Loucy (cell line): Measurements from ENCODE around the gene PGBD1.

Source experiments
- H2AFZ ChIP-seq: fragments of 200-600 bp; sonication (generic); 2 replicates; pipeline ENCODE4 v1.6.0; 2016; ENCODE audit warnings: antibody characterized with exemption, mild to moderate bottlenecking, low read length, moderate library complexity
- H3F3A ChIP-seq: fragments of 200-600 bp; 2 replicates; pipeline ENCODE4 v1.6.0; 2016; ENCODE audit warnings: antibody characterized with exemption, low read depth, mild to moderate bottlenecking
- H3K27me3 ChIP-seq: fragments of 200-600 bp; sonication (generic); 2 replicates; pipeline ENCODE4 v1.6.1; 2014; ENCODE audit warnings: low read length, mild to moderate bottlenecking; ENCODE audit not compliant: insufficient read depth, poor library complexity, severe bottlenecking
- H3K36me3 ChIP-seq: fragments of 200-600 bp; sonication (generic); 2 replicates; pipeline ENCODE4 v1.6.1; 2016; ENCODE audit warnings: low read length; ENCODE audit not compliant: insufficient read depth
- H3K4me1 ChIP-seq: fragments of 200-600 bp; sonication (generic); 2 replicates; pipeline ENCODE4 v1.5.1; 2014; ENCODE audit warnings: low read length, mild to moderate bottlenecking; ENCODE audit not compliant: insufficient read depth, poor library complexity, severe bottlenecking
- H3K4me2 ChIP-seq: fragments of 200-600 bp; sonication (generic); 2 replicates; pipeline ENCODE4 v1.6.0; 2014; ENCODE audit warnings: antibody characterized with exemption, low read length, low read depth, mild to moderate bottlenecking; ENCODE audit not compliant: poor library complexity, severe bottlenecking
- H3K4me3 ChIP-seq: fragments of 200-600 bp; sonication (generic); 2 replicates; pipeline ENCODE4 v1.5.1; 2014; ENCODE audit warnings: low read length, mild to moderate bottlenecking, mixed read lengths; ENCODE audit not compliant: poor library complexity, severe bottlenecking
- H3K79me2 ChIP-seq: fragments of 200-600 bp; sonication (generic); 2 replicates; pipeline ENCODE4 v1.6.1; 2014; ENCODE audit warnings: low read length; ENCODE audit not compliant: insufficient read depth
- H3K9ac ChIP-seq: fragments of 200-600 bp; sonication (generic); 2 replicates; pipeline ENCODE4 v1.6.0; 2014; ENCODE audit warnings: mild to moderate bottlenecking, low read depth, low read length, moderate library complexity; ENCODE audit not compliant: poor library complexity, severe bottlenecking
- H3K9me2 ChIP-seq: fragments of 200-600 bp; sonication (generic); replicated peaks from 2 replicates; pipeline ENCODE4 v1.6.1; 2016; ENCODE audit warnings: low read depth, low read length, mixed read lengths
- H3K9me3 ChIP-seq: fragments of 200-600 bp; sonication (generic); 2 replicates; pipeline ENCODE4 v1.6.1; 2014; ENCODE audit warnings: mild to moderate bottlenecking, antibody characterized with exemption, low read length, low read depth; ENCODE audit not compliant: insufficient read depth
- H4K20me1 ChIP-seq: fragments of 200-600 bp; sonication (generic); 2 replicates; pipeline ENCODE4 v1.6.0; 2014; ENCODE audit warnings: antibody characterized with exemption, low read length, mild to moderate bottlenecking; ENCODE audit not compliant: insufficient read depth, poor library complexity, severe bottlenecking
- EZH2phosphoT487 ChIP-seq: fragments of 200-600 bp; IDR thresholded peaks from 2 replicates; pipeline ENCODE4 v1.6.1; 2018; ENCODE audit warnings: antibody characterized with exemption, mild to moderate bottlenecking, moderate library complexity, borderline replicate concordance
- TF ChIP-seq, protein P1 (sequence below): fragments of 200-600 bp; sonication (generic); conservative IDR thresholded peaks from 2 replicates; pipeline ENCODE4 v1.5.1; 2014; ENCODE audit warnings: mild to moderate bottlenecking, antibody characterized with exemption, low read length

PGBD1 gene

DNA sequence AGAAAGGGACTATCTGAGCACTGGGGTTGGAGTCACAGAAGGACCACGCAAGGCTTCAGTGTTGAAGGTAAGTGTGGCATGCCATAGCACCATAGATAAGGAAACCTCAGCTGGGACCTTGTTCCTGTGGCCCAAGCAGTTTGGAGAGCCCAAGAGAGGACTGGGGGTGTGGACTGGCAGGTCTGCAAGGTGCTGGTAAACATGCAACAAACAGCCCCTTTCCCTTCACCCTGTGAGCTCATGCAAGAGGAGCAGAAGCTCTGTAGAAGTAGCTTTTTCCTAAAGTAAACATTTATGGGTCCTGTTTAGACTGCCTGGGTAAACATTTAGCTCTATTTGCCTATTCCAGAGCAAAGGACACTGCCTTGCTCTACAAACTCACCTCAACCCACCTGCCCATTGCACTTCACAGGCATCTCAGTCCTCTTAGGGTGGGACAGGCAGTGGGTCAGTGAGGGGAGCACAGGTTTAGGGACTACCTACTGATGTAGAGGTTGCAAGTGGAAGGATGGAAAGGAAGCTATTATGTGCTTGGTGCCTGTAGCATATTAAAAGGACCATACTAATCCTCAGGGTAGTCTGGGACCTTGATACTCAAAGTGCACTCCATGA lies 42.5 kb downstream of the PGBD1 start:
- Histone ChIP-seq H2AFZ (no peak overlapping the region), H3K4me2 (no peak overlapping the region), H4K20me1 (no peaks in the 10 kb centered on the region), H3K4me3 (no peak overlapping the region), H3K36me3 (0 out of 2 replicates have a peak, but pooled peaks cover 7% of the 10 kb centered on the region), H3K27me3 (peaks cover 4% of the 10 kb centered on the region), H3F3A (no peaks in the 10 kb centered on the region), H3K9ac (no peak overlapping the region), H3K9me2 (no peaks in the 10 kb centered on the region), H3K9me3 (peaks cover 19% of the 10 kb centered on the region; the same call in 1 of the 2 replicates), H3K4me1 (no peaks in the 10 kb centered on the region), H3K79me2 (no peaks in the 10 kb centered on the region)
- TF ChIP-seq, protein P1, sequence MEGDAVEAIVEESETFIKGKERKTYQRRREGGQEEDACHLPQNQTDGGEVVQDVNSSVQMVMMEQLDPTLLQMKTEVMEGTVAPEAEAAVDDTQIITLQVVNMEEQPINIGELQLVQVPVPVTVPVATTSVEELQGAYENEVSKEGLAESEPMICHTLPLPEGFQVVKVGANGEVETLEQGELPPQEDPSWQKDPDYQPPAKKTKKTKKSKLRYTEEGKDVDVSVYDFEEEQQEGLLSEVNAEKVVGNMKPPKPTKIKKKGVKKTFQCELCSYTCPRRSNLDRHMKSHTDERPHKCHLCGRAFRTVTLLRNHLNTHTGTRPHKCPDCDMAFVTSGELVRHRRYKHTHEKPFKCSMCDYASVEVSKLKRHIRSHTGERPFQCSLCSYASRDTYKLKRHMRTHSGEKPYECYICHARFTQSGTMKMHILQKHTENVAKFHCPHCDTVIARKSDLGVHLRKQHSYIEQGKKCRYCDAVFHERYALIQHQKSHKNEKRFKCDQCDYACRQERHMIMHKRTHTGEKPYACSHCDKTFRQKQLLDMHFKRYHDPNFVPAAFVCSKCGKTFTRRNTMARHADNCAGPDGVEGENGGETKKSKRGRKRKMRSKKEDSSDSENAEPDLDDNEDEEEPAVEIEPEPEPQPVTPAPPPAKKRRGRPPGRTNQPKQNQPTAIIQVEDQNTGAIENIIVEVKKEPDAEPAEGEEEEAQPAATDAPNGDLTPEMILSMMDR: no peak
- no peak for TF ChIP-seq EZH2phosphoT487

GRCh38 chr6:28326371-28326948 lies 45.1 kb downstream of the PGBD1 start:
- H3K36me3 ChIP-seq: 0 out of 2 replicates have a peak, but pooled peaks cover 7% of the 10 kb centered on the region
- no peaks in the 10 kb centered on the region for H3K4me1 ChIP-seq
- H3K4me2 ChIP-seq: no peak overlapping the region
- H3K9me2 ChIP-seq: no peaks in the 10 kb centered on the region
- H3F3A ChIP-seq: no peaks in the 10 kb centered on the region
- TF ChIP-seq EZH2phosphoT487: no peak
- TF ChIP-seq, protein P1: no peak
- peaks cover 4% of the 10 kb centered on the region for H3K27me3 ChIP-seq
- no peaks in the 10 kb centered on the region for H4K20me1 ChIP-seq
- H2AFZ ChIP-seq: no peak overlapping the region
- no peaks in the 10 kb centered on the region for H3K79me2 ChIP-seq
- H3K9ac ChIP-seq: no peak overlapping the region
- H3K4me3 ChIP-seq: no peak overlapping the region
- peaks cover 19% of the 10 kb centered on the region; the same call in 1 of the 2 replicates for H3K9me3 ChIP-seq

DNA sequence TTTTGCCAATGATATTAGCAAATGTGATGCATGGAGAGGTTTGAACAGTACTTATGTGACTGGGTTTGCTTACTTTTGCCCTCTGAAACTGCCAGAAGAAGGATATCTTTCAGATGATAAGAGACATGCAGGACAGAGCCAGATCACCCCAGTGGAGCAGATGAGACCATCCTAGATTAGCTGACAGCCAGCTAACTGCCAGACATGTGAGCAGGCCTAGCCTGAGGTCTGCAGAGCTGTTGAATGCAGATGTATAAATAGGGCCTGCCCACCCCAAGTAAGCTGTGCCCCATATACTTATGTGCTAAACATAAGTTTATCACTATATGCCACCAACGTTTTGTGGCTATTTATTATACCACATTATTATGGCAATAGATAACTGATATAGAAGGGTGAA lies 48.7 kb downstream of the PGBD1 start:
- no peak overlapping the region for H3K4me2 ChIP-seq
- H3F3A ChIP-seq: no peaks in the 10 kb centered on the region
- 0 out of 2 replicates have a peak, but pooled peaks cover 7% of the 10 kb centered on the region for H3K36me3 ChIP-seq
- H3K4me3 ChIP-seq: no peak overlapping the region
- H3K9me3 ChIP-seq: peaks cover 19% of the 10 kb centered on the region; the same call in 1 of the 2 replicates
- no peak overlapping the region for H3K9ac ChIP-seq
- H3K4me1 ChIP-seq: peaks cover 15% of the 10 kb centered on the region
- H4K20me1 ChIP-seq: no peaks in the 10 kb centered on the region
- no peak for TF ChIP-seq EZH2phosphoT487
- no peak overlapping the region for H2AFZ ChIP-seq
- peaks cover 3% of the 10 kb centered on the region; the same call in 1 of the 2 replicates for H3K79me2 ChIP-seq
- H3K9me2 ChIP-seq: no peaks in the 10 kb centered on the region
- peaks cover 4% of the 10 kb centered on the region for H3K27me3 ChIP-seq
